OCI-LY7 (cell line): ENCODE data around the gene BOLA3. TPM values are rescaled to one million over a fixed set of nuclear protein-coding genes. Genes with fewer than 3 reads are reported as not detected.

Experiments
- BruUV-seq: library from RNA; stranded (reverse); fragments of 400-500 nt; replicated peaks from 2 replicates; lab custom pipeline; 2021; lab: Mats Ljungman, UMichigan
- CTCF ChIA-PET: fragments of 300-600 bp; sonication (Branson Sonifier 250); formaldehyde crosslinking; loops from one replicate; lab custom pipeline; 2022; ENCODE audit warnings: antibody characterized with exemption; ENCODE audit not compliant: unreplicated experiment; lab: Charles Lee
- POLR2A ChIA-PET: fragments of 300-600 bp; sonication (Branson Sonifier 250); formaldehyde crosslinking; loops from one replicate; lab custom pipeline; 2022; ENCODE audit warnings: antibody characterized with exemption; lab: Charles Lee
- DNase-seq: peaks from one replicate; pipeline ENCODE4 v3.0.0-alpha.2; 2015; ENCODE audit warnings: low spot score
- H2AFZ ChIP-seq: fragments of 200-600 bp; sonication (generic), shearing (Covaris generic); 2 replicates; pipeline ENCODE4 v1.6.1; 2014; ENCODE audit warnings: mild to moderate bottlenecking, antibody characterized with exemption, low read length, moderate library complexity
- H3K27ac ChIP-seq: fragments of 200-600 bp; sonication (generic); 2 replicates; pipeline ENCODE4 v1.5.1; 2014; ENCODE audit warnings: mixed run types, low read depth, mild to moderate bottlenecking, moderate library complexity, low read length, inconsistent platforms; ENCODE audit not compliant: poor library complexity, severe bottlenecking
- H3K36me3 ChIP-seq: fragments of 200-600 bp; sonication (generic); 2 replicates; pipeline ENCODE4 v1.6.1; 2014; ENCODE audit warnings: mild to moderate bottlenecking, antibody characterized with exemption, low read length, moderate library complexity, mixed read lengths; ENCODE audit not compliant: insufficient read depth
- H3K4me1 ChIP-seq: fragments of 200-600 bp; sonication (generic); 2 replicates; pipeline ENCODE4 v1.5.1; 2014; ENCODE audit warnings: mild to moderate bottlenecking, low read length; ENCODE audit not compliant: insufficient read depth, poor library complexity, severe bottlenecking
- H3K4me2 ChIP-seq: fragments of 200-600 bp; sonication (generic); 2 replicates; pipeline ENCODE4 v1.6.1; 2014; ENCODE audit warnings: mild to moderate bottlenecking, low read length
- H3K4me3 ChIP-seq: fragments of 200-600 bp; sonication (generic); 2 replicates; pipeline ENCODE4 v1.5.1; 2014; ENCODE audit warnings: mild to moderate bottlenecking, low read depth, low read length; ENCODE audit not compliant: poor library complexity, severe bottlenecking
- H3K79me2 ChIP-seq: fragments of 200-600 bp; sonication (generic); 2 replicates; pipeline ENCODE4 v1.6.1; 2016; ENCODE audit warnings: low read depth, mild to moderate bottlenecking, low read length, moderate library complexity, mixed read lengths; ENCODE audit not compliant: insufficient read depth
- H3K9me2 ChIP-seq: fragments of 200-600 bp; sonication (generic); 2 replicates; pipeline ENCODE4 v1.6.1; 2016; ENCODE audit warnings: mild to moderate bottlenecking, low read length, mixed read lengths; ENCODE audit not compliant: insufficient read depth
- H3K9me3 ChIP-seq: fragments of 200-600 bp; sonication (generic); 2 replicates; pipeline ENCODE4 v1.6.1; 2014; ENCODE audit warnings: mild to moderate bottlenecking, mixed run types, low read length, mixed read lengths
- H4K20me1 ChIP-seq: fragments of 200-600 bp; sonication (generic); 2 replicates; pipeline ENCODE4 v1.6.1; 2014; ENCODE audit warnings: mild to moderate bottlenecking, antibody characterized with exemption, low read length, moderate library complexity, mixed read lengths; ENCODE audit not compliant: insufficient read depth
- CTCF ChIP-seq: fragments of 200-600 bp; sonication (generic); conservative IDR thresholded peaks from 2 replicates; pipeline ENCODE4 v1.5.1; 2014; ENCODE audit warnings: mild to moderate bottlenecking, antibody characterized with exemption, low read length, moderate library complexity, mixed read lengths
- EZH2phosphoT487 ChIP-seq: fragments of 200-600 bp; sonication (generic); IDR thresholded peaks from 2 replicates; pipeline ENCODE4 v1.6.1; 2018; ENCODE audit warnings: low read depth, borderline replicate concordance, mild to moderate bottlenecking, mixed run types, antibody characterized with exemption, low read length, moderate library complexity, mixed read lengths
- intact Hi-C: fragments of 100-400 bp; cut with micrococcal nuclease; formaldehyde crosslinking; loops from one replicate; pipeline ENCODE4 v1.10.0; 2022; ENCODE audit not compliant: unreplicated experiment
- total RNA-seq, 2 experiments: library from RNA; depleted of rRNA in 1 of 2; stranded (reverse); fragments of >200 nt in 1 of 2; shearing (Covaris generic) in 1 of 2; gene quantifications; 2 replicates each; pipeline ENCODE4 v1.2.3, GENCODE V29; 2014 to 2022

Gene BOLA3
- total RNA-seq, 2 experiments from 2014 or later: 33.6 to 53.3 TPM

- H3K4me3 ChIP-seq: no peak overlapping the region
- H3K79me2 ChIP-seq: no peaks in the 10 kb centered on the region
- POLR2A ChIA-PET: no interaction called here
- H3K36me3 ChIP-seq: peaks cover 59% of the 10 kb centered on the region
- no peaks in the 10 kb centered on the region for H3K9me2 ChIP-seq
- CTCF ChIA-PET: interaction anchor here (0.6 kb wide), 1 partner anchor 31 kb away, joined by 3 read pairs; no protein-coding TSS in a partner anchor
- BruUV-seq: no TSS peak
- intact Hi-C loops: no loop called here
- TF ChIP-seq CTCF (no peak), EZH2phosphoT487 (no peak)
- no peaks in the 10 kb centered on the region for H3K9me3 ChIP-seq
- H2AFZ ChIP-seq: no peak overlapping the region
- no peaks in the 10 kb centered on the region for H4K20me1 ChIP-seq
- H3K4me1 ChIP-seq: no peaks in the 10 kb centered on the region
- H3K27ac ChIP-seq: no peak overlapping the region
- no peak overlapping the region for H3K4me2 ChIP-seq
- DNase-seq: no peak
These were observed 47.9 kb downstream of the BOLA3 start for GRCh38 chr2:74099835-74100234.

GRCh38 chr2:74099271-74099670 lies 48.4 kb downstream of the BOLA3 start:
- intact Hi-C loops: no loop called here
- ChIA-PET POLR2A (no interaction called here), CTCF (no interaction called here)
- Histone ChIP-seq H4K20me1 (no peaks in the 10 kb centered on the region), H2AFZ (no peak overlapping the region), H3K4me1 (no peaks in the 10 kb centered on the region), H3K9me2 (no peaks in the 10 kb centered on the region), H3K4me3 (no peak overlapping the region), H3K9me3 (no peaks in the 10 kb centered on the region), H3K36me3 (peaks cover 53% of the 10 kb centered on the region), H3K4me2 (no peak overlapping the region), H3K79me2 (no peaks in the 10 kb centered on the region), H3K27ac (no peak overlapping the region)
- no peak for DNase-seq
- no peak for TF ChIP-seq CTCF
- no peak for TF ChIP-seq EZH2phosphoT487
- no TSS peak for BruUV-seq

GRCh38 chr2:74097574-74097973 lies 50.1 kb downstream of the BOLA3 start:
- TF ChIP-seq EZH2phosphoT487: no peak
- TF ChIP-seq CTCF: no peak
- H3K27ac ChIP-seq: no peak overlapping the region
- H3K79me2 ChIP-seq: no peaks in the 10 kb centered on the region
- H3K4me3 ChIP-seq: no peak overlapping the region
- H3K4me2 ChIP-seq: no peak overlapping the region
- H3K9me2 ChIP-seq: no peaks in the 10 kb centered on the region
- H3K9me3 ChIP-seq: no peaks in the 10 kb centered on the region
- no peaks in the 10 kb centered on the region for H4K20me1 ChIP-seq
- CTCF ChIA-PET: interaction anchor here (0.6 kb wide), 1 partner anchor 54 kb away, joined by 3 read pairs; no protein-coding TSS in a partner anchor
- DNase-seq: no peak
- POLR2A ChIA-PET: interaction anchor here (0.7 kb wide), 1 partner anchor 180 kb away, joined by 6 read pairs; no protein-coding TSS in a partner anchor
- no peak overlapping the region for H2AFZ ChIP-seq
- peaks cover 63% of the 10 kb centered on the region for H3K36me3 ChIP-seq
- intact Hi-C loops: no loop called here
- no TSS peak for BruUV-seq
- H3K4me1 ChIP-seq: no peaks in the 10 kb centered on the region
